Activated T-cell treated with anti-CD3 and anti-CD28 coated beads for 24 hours (primary cell): Measurements from ENCODE around the gene ZNF48.

Experiments
- DNase-seq: peaks from one replicate; pipeline ENCODE4 v3.0.0-alpha.2; 2020; ENCODE audit warnings: low read depth

ZNF48 gene

GRCh38 chr16:30358990-30359870 is 36.0 kb upstream of the ZNF48 start:
- DNase-seq = no peak

- DNase-seq = no peak
Measured at GRCh38 chr16:30359871-30360170, 35.4 kb upstream of the ZNF48 start.

GRCh38 chr16:30361180-30361579 is 34.0 kb upstream of the ZNF48 start:
- DNase-seq = no peak

GRCh38 chr16:30365200-30365599 is 30.0 kb upstream of the ZNF48 start:
- DNase-seq = no peak

GRCh38 chr16:30366511-30366910 is 28.7 kb upstream of the ZNF48 start:
- no peak for DNase-seq

GRCh38 chr16:30367349-30368009 is 27.7 kb upstream of the ZNF48 start:
- no peak for DNase-seq

GRCh38 chr16:30368122-30368791 is 27.0 kb upstream of the ZNF48 start:
- DNase-seq = no peak

GRCh38 chr16:30368792-30369090 is 26.5 kb upstream of the ZNF48 start:
- DNase-seq = no peak

GRCh38 chr16:30369091-30369937 is 25.9 kb upstream of the ZNF48 start:
- DNase-seq = no peak

- DNase-seq = no peak
Measured at GRCh38 chr16:30369938-30370455, 25.2 kb upstream of the ZNF48 start.

GRCh38 chr16:30370456-30371247 is 24.6 kb upstream of the ZNF48 start, which contains the start of gene TBC1D10B:
Gene TBC1D10B (minus strand): TSS chr16:30370494. CDS start chr16:30370183, 311 bp downstream.
- DNase-seq = peak; percentile 99

GRCh38 chr16:30371248-30371816 is 23.9 kb upstream of the ZNF48 start:
- DNase-seq = no peak

- DNase-seq = no peak
Measured at GRCh38 chr16:30372038-30372712, 23.0 kb upstream of the ZNF48 start.

GRCh38 chr16:30372725-30373124 is 22.5 kb upstream of the ZNF48 start:
- no peak for DNase-seq

GRCh38 chr16:30374538-30374937 is 20.7 kb upstream of the ZNF48 start, which contains the start of gene MYL11:
Gene MYL11 (plus strand): TSS chr16:30374802. CDS start chr16:30374858, 56 bp downstream.
- DNase-seq = no peak

GRCh38 chr16:30375864-30376263 is 19.4 kb upstream of the ZNF48 start:
- DNase-seq = no peak

- no peak for DNase-seq
Measured at GRCh38 chr16:30376461-30376902, 18.7 kb upstream of the ZNF48 start.

- DNase-seq = no peak
Measured at GRCh38 chr16:30377050-30377811, 18.0 kb upstream of the ZNF48 start.

GRCh38 chr16:30377812-30378235 is 17.4 kb upstream of the ZNF48 start:
- peak; percentile 76 for DNase-seq
